ENCODE measurements around the gene TSPAN1. TPM values are rescaled to one million over a fixed set of nuclear protein-coding genes. Genes with fewer than 3 reads are reported as not detected.

TSPAN1 gene
- total RNA-seq, 1 donor from 2014 or later, result 1.2 TPM

DNA sequence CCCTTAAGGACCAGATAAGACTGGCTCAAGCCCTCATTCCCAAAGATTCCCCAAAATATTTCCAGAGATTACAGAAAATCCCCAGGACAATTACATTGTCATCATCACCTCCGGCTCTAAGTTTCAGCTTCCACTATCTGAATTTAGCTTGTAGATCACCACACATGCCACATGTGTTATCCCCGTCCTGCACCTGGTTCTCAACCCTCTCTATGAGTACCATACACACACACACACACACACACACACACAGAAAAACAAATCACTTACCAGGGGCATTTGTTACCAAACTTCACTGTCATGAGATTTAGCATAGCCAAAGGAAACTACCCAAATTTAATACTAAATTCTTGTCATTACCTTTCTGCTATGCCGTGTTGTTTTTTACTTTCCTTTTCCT is 15.4 kb upstream of the TSPAN1 start:
- no peak for DNase-seq (ENCODE audit: low spot score)

DNA sequence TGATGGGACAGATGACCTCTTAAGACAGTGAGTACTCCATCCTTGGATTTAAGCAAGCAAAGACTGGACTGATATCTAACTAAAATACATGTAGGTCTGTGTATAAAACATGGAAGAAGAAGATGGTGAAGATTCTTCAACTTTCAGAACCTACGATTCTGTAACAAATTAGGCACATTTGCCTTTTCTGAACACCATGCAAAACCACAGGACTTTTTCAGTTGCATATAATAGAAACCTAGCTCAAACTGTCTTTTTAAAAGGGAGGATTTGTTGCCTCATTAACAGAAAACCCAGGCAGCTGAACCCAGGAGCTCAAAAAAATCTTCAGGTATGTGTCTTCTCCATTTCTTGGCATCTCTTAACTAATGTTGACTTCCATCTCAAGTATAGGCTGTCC is 14.7 kb upstream of the TSPAN1 start:
- no peak for DNase-seq (ENCODE audit: low spot score)

DNA sequence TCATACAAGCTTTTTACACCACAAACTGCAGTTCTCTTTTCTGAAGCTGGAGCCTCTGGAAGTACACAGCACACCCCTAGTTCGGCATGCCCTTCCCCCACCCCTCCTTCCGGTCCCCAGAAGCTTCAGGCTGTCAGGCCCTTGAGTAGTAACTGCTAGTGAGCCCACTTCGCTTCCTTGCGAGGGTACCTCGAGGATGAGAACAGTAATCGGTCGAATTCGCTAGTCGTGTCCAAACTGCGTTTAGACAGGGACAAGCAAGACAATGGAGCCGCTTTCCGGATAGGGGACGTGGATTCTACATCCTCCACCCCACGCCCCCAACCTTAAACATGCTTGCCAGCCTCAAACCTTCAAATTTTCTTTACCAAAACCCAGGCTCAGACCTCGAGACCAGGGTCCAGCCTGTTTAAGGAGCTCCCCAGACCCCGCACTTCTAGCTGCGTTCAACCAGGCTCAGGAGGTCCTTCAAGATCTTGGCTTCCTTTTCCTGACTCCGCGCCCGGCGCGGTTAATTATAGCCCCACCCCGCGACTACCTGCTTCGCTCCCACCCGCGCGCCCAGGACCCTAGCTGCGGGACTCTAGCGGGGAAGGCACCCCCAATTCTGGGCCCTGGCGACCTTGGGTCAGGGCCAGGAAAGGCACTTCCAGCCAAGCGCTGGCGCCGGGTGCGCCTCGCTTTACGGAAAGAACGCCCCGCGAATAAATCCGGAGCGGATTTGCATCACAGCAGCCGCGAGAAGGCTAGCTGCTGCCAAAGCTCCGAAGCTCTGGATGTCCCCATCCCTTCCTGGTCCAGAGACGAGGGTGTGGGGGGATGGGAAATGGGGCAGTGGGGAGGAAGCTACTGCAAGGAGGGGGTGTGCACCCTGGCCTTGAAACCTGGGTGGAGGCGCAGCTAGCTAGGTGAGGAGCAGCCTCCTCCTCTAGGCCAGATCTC is 8.1 kb upstream of the TSPAN1 start:
- no peak for DNase-seq (ENCODE audit: low spot score)

DNA sequence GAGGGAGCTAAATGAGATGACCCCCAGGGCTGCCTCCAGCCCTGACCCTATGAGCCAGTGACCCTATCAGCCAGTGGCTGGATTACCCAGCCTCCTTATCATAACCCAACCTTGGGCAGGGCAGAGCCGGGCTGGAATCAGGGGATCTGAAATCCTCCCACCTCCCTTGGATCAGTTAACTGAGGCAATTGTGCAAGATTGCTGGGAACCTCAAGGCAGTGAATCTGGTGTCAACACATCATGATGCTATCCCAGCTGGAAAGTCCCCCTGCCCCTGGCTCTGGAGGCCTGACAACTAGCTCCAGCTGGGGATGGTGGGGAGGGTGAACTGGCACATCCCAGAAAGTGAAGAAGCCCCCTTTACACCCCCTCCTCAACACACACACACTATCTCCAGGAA is 6.4 kb upstream of the TSPAN1 start:
- DNase-seq (ENCODE audit: low spot score), result no peak

DNA sequence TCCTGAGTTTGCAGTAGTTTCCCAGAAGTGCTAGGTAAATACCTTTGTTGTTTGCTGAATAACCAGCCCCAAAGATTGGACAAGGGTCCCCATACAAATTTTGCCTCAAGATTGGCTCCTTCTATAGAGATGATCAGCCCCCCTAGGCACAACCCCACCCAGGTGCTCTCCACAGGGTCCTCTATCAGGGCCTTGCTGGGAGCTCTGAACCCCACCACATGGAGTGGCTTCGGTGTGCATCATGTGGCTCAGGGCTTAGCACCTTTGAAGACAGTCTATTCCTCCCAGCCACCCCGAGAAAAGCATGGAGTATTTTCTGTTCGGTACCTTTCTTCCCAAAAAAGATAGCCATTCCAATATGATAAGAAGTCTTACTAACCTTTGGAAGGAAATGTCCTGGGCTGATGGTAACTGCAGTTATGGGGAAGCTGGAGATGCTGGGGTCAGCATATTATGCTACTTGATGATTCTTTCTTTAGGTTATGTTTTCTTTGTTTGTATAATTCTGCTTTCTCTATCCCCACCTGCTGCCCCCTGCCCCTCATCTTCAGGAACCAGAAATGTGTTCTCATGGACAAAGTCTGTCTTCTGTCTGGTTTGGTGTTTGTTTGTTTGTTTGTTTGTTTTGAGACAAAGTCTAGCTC is 5.0 kb upstream of the TSPAN1 start:
- no peak for DNase-seq (ENCODE audit: low spot score)

DNA sequence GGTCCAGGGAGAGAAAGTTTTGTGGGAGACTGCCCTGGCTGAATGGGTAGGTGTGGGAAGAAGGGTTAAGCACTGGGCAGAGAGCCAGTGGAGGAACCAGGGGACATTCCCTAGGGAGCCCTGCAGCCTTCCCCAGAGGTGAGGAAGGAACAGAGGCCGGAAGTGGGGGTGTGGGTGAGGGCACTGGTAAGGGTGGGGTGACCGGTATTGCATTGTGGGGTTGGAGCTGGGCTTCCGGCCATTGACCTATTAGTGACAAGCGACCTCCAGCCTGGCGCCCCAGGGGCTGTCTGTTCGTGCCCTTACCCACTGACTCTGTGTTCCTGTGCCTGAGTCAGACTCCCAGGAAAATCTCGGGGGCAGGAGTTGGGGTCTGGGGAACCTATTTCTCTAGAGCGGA is 3.5 kb upstream of the TSPAN1 start:
- DNase-seq (ENCODE audit: low spot score), result no peak

DNA sequence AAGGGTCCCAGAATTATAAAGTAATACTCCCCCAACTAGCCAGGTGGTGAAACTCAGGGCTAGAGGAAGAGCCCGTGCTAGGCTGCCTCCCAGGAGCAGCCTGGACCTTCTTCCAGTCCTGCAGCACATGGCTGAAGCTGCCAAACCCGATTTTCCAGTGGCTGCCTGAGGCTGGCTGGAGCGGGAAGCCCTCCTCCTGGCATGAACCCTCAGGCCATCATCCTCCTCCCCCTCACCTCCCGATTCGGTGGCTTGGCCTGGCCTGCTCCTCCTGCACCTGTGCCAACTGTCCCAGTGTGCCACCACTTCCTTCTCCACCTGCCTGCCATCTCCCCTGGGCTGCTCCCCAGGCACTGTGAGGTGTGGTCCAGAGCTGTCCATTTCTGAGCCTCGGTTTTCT is 3.0 kb upstream of the TSPAN1 start:
- no peak for DNase-seq (ENCODE audit: low spot score)

DNA sequence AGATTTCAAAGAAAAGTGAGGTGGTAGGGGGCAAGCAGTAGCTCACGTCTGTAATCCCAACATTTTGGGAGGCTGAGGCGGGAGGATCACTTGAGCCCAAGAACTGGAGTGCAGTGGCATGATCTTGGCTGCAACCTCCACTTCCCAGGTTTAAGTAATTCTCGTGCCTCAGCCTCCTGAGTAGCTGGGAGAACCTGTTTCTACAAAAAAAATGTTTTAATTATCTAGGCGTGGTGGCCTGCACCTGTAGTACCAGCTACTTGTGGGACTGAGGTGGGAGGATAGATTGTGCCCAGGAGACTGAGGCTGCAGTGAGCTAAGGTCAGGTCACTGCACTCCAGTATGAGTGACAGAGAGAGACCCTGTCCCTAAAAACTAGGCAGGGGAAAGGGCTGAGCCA is 2.6 kb upstream of the TSPAN1 start:
- no peak for DNase-seq (ENCODE audit: low spot score)

DNA sequence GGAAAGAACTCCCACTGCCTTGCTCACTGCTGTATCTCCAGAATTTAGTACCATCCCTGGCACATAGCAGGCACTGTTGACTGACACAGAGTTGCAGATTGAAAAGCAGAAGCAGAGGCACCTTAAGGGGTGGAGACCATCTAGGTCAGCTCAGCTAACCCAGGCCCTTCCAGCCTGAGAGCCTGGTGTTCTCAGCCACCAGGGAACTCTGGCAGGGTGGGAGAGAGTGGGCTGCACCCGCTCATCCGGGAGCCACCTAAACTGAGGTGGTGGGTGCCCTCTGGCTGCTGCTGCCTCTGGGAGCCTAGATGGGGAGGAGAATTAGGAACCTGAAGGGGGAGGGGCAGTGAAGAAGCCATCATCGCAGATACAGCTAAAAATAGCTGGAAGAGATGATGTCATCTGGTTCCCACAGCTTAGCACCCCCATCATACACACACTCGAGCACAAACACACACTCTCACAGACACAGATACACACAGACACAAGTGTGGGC is 1.5 kb upstream of the TSPAN1 start:
- DNase-seq (ENCODE audit: low spot score), result no peak

DNA sequence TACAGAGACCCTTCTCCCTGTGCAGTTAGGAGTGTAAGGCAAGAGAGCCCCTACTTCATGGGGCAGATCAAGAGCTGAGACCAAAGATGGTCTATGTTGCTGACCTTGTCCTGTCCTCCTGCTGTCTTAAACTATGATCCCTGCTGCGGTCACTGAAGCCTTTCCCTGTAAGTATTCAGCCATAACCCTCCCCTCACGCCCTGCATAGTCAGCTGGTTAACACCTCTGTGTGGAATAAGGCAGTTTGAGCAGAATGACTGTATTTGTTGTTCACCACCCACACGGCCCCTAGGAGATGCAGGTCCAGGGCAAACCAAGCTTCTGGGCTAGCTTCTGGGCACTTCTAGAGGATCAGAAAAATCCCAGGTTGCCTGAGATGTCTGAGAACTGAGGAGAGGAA is 356 bp downstream of the TSPAN1 start:
- no peak for DNase-seq (ENCODE audit: low spot score)

DNA sequence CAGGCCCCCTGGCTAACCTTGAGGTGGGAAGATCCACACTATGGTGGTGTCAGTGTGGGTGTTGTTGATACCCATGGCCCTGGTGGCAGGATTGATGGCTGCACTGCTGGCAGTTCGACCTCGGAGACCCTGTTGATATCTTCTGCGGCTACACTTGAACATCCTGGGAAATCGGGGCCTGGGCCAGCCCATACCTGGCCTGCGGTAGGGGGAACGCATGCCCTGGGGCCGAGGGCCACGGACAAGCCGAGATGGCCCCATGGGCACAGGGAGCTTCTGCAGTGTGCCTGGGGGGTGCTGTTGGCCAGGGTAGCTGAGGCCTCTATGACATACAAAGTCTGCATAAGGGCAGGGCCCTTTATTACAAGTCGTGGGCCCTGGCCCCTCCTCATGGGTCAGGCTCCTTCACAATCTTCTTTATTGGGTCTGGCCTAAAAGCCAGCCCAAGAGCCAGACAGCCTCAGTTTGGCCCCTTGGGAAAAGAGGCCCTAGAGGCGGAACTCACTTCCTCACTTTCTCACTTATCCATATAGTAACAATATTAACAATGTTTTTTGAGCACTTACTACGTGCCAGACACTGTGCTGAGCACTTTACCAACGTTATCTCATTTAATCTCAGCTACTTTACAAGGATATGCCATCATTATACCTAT is 1.5 kb downstream of the TSPAN1 start, which contains the start of gene P3R3URF:
TSS of gene P3R3URF (minus strand) at position 278 of the 655 bp plus-strand sequence. CDS start at position 261, 17 bp downstream.
- DNase-seq (ENCODE audit: low spot score), result no peak

DNA sequence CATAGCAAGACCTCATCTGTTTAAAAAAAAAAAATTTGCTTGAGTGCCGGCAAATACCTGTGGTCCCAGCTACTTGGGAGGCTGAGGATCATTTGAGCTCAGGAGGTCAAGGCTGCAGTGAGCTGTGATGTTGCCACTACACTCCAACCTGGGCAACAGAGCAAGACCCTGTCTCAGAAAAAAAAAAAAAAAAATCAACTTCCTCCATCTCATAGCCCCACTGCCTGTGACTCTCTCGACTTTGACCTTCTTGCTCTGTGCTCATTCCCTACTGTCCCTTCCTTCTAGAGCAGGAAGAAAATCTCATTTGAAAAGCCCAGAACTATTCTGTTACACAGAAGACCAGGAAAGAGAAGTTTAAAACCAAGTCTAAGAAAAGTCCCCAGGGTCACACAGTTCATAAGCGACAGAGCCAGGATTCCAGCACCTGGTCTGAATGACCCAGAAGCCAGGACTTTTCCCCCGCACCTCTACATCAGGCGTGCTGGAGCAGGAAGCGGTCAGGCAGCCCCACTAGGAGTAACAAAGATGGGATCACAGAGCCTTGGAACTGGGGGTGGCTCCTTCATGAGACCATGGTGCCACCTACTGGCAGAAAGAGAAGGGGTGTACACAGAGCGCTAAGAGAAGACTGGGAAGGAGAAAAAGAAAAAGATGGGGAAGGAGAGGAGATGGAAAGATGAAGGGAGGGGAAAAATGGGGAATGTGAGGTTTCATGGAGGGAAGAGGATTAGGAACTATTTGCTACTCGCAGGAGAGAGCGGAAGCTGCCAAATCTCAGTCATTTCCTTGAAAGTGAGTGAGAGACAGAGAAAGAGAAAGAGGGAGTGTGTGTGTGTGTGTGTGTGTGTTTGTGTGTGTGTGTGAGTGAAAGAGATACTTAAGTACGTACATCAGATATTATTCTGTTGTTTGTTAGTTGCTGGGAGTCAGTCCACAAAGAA is 4.5 kb downstream of the TSPAN1 start:
- DNase-seq (ENCODE audit: low spot score), result no peak

DNA sequence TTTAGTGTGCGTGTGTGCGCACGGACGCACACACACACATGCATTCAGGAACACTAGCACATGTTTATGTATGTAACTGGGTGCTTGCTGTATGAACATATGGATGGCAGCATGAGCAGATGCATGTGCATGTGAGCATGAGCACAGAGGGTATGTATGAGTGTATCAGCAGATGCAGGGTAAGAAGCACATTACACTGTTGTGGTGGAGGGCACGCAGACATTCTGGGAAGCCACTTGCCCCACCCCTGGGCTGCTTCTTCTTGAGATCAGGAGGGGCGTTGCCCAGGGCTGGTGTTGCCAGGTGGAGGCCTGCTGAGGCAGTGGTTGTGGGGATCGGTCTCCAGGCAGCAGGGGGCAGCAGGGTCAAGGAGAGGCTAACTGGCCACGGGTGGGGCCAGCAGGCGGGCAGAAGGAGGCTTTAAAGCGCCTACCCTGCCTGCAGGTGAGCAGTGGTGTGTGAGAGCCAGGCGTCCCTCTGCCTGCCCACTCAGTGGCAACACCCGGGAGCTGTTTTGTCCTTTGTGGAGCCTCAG is 5.3 kb downstream of the TSPAN1 start:
- no peak for DNase-seq (ENCODE audit: low spot score)

DNA sequence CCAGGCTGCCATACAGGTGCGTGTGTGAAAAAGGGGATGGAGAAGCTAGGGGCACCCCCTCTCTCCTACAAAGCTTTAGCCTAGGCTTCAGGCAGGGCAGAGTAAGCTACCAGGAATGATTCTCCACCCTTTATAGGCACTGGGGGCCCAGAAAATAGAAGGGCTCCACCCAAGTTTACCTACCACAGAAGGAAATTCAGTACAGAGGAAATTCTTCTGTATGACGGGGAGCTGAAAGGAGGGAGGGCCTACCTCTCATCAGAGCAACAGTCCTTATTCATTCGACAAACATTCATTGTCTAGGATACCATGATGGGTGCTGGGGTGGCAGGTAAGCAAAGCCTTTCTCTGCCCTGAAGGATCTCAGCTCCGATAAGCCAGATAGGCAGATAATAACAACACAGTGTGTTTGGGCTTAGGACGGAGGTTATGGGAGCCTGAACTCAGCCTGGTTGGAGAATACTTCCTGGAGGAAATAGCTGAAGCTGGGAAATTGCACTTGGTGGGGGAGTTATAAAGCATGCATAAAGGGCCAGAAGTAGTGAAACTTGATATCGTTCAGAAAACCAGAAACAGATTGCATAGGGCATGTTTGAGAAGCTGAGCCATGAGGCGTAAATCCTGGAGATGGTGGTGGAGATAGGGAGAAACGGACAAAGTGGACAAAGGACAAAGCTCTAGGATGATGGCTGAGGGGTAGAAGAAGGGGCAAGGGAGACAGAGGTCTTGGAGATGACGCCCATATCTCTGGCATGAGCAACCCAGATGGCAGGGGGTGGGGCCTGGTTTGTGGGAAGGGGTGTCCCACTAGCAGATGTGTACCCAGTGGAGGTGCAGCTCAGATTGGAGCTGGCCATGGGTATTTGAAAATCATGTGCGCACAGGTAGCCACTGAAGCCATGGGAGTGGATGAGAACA is 6.7 kb downstream of the TSPAN1 start:
- DNase-seq (ENCODE audit: low spot score), result no peak

DNA sequence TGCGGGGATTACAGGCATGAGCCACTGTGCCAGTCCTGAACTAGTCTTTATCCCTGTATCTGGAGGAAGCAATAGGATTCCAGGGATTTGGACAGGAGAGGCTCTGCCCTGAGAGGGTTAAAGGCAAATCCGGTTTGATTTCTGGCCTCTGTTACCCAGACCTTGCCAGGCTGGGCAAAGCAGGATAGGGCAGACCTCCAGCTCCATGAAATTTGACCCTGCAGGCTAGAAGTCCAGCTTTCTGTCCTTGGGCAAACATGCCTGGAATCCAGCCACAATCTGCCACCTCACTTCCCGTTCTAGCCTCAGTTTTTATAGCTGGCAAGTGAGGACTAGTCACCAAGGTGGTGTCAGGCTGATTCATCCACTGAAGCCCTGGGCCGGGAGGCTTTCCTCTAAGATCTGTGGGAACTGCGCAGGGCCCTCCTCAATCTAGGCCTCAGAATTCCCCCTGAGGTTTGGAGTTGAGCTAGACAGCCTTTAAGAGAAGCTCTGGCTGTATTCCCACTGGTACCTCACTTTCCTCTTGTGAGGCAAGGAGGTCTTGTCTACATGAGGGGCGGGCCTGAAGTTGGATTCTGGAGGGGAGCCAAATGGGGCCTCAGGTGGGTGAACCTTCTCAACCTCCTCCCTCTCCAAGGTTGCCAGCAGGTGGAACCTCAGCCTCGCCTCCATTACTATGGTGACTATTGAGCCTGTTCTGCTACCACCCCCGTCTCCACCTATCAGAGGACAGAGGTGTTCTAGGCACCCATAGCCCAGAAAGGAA is 8.4 kb downstream of the TSPAN1 start:
- DNase-seq (ENCODE audit: low spot score), result no peak

DNA sequence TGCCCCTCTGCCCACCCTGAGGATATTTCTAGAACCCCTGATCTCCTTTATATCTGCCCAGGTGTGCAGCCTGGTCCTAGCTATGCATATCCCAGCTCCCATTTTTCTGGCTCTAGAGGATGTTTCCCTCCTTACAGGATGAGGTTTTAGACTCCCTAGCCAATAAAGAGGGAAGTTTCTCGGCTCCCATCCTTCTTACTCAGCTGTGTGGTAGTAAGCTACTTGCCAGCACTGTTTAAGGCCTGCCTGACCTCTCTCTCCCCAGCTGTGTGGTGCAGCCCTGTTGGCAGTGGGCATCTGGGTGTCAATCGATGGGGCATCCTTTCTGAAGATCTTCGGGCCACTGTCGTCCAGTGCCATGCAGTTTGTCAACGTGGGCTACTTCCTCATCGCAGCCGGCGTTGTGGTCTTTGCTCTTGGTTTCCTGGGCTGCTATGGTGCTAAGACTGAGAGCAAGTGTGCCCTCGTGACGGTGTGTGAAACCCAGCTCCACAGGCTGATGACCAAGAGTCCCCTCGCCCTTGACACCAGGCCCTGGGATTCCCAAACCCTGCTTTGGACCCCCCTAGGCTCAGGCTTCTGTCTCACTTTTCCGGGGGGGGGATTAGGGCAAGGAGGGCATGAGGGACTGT is 9.2 kb downstream of the TSPAN1 start:
- DNase-seq (ENCODE audit: low spot score), result no peak

DNA sequence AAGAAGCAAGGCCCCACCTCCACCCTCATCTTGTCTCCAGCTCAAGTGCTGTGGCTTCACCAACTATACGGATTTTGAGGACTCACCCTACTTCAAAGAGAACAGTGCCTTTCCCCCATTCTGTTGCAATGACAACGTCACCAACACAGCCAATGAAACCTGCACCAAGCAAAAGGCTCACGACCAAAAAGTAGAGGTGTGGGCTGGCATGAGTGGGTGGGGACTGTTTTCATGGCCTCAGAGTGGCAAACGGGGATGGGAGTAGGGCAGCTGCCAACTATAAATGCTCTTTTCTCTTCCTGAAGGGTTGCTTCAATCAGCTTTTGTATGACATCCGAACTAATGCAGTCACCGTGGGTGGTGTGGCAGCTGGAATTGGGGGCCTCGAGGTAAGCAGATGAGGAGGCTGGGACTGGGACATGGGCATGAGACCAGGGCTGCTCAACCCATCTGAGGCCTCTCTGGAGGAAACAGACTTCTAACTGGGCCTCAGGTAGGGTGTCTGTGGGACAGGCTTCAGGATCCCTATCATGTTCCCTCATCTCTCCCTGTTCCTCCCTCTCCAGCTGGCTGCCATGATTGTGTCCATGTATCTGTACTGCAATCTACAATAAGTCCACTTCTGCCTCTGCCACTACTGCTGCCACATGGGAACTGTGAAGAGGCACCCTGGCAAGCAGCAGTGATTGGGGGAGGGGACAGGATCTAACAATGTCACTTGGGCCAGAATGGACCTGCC is 10.2 kb downstream of the TSPAN1 start:
- no peak for DNase-seq (ENCODE audit: low spot score)

All from mesenteric fat pad (tissue), 1 donor.